Measurements from ENCODE around the gene PCYOX1L. TPM values are rescaled to one million over a fixed set of nuclear protein-coding genes. Genes with fewer than 3 reads are reported as not detected.

PCYOX1L gene
- total RNA-seq, 1 experiment from 2014 or later = 1.8 TPM

DNA sequence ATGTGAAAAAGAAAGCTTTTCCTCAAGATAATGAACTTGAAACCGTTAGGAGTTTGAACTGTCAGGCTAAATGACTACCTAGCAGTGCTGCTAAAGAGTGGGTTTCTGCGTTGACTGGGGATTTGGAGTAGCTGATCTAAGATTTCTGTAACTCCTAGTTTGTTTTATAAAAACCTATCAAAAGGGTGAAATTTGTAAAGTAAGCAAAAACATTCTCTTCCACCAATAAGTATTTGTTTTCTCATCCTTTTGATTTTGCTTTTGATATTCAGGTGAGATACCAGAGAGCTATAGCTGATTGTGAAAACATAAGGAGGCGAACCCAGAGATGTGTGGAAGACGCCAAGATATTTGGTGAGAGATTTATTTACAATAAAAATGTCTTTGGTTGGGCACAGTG, 8.5 kb upstream of the PCYOX1L start:
- TF ChIP-seq, protein P1, sequence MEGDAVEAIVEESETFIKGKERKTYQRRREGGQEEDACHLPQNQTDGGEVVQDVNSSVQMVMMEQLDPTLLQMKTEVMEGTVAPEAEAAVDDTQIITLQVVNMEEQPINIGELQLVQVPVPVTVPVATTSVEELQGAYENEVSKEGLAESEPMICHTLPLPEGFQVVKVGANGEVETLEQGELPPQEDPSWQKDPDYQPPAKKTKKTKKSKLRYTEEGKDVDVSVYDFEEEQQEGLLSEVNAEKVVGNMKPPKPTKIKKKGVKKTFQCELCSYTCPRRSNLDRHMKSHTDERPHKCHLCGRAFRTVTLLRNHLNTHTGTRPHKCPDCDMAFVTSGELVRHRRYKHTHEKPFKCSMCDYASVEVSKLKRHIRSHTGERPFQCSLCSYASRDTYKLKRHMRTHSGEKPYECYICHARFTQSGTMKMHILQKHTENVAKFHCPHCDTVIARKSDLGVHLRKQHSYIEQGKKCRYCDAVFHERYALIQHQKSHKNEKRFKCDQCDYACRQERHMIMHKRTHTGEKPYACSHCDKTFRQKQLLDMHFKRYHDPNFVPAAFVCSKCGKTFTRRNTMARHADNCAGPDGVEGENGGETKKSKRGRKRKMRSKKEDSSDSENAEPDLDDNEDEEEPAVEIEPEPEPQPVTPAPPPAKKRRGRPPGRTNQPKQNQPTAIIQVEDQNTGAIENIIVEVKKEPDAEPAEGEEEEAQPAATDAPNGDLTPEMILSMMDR (conservative IDR thresholded peaks at IDR 0.05; ENCODE audit: low read depth, low read length) = no peak
- no peak for TF ChIP-seq EZH2 (IDR thresholded peaks at IDR 0.05; ENCODE audit: borderline replicate concordance, low read depth, low read length, poor library complexity, severe bottlenecking)
- no peak for DNase-seq (ENCODE audit: low spot score)
- intact Hi-C loops (cut with micrococcal nuclease; ENCODE audit: unreplicated experiment) = no loop called here
- CTCF ChIA-PET = no interaction called here
- no TSS peak for BruUV-seq (replicated peaks)
- H3K4me1 ChIP-seq (ENCODE audit: insufficient read depth, low read length, poor library complexity, severe bottlenecking) = peaks cover 4% of the 10 kb centered on the region
- H3K9me3 ChIP-seq (ENCODE audit: low read depth, low read length, poor library complexity, severe bottlenecking) = no peaks in the 10 kb centered on the region
- POLR2A ChIA-PET (ENCODE audit: low non-redundant PET) = no interaction called here
- peaks cover 74% of the 10 kb centered on the region for H3K36me3 ChIP-seq (ENCODE audit: insufficient read depth, low read length, poor library complexity, severe bottlenecking)
- no peaks in the 10 kb centered on the region for H3K27me3 ChIP-seq (replicated peaks; ENCODE audit: insufficient read depth, low read depth, low read length, poor library complexity)
- no peak overlapping the region for H3K27ac ChIP-seq (ENCODE audit: low read depth, low read length, poor library complexity, severe bottlenecking)
- no peak overlapping the region for H3K4me3 ChIP-seq (ENCODE audit: low read depth, low read length, poor library complexity, severe bottlenecking)

DNA sequence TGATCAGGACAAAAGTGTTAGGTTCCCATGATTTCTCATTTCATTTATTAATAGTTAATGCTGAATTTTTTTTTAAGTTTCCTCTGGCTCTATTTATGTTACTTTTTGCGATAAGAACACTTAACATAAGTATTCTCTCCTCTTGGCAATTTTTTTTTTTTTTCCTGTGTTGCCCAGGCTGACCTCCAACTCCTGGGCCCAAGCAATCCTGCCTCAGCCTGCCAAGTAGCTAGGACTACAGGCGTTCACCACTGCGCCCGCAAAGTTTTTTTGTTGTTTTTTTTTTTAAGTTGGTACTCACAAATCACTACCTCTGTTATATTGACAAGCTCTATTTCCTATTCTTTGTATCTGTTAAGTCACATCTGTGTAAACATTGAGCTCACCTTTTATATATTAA, 5.7 kb upstream of the PCYOX1L start:
- CTCF ChIA-PET = no interaction called here
- Histone ChIP-seq H3K36me3 (ENCODE audit: insufficient read depth, low read length, poor library complexity, severe bottlenecking) (peaks cover 75% of the 10 kb centered on the region), H3K27me3 (replicated peaks; ENCODE audit: insufficient read depth, low read depth, low read length, poor library complexity) (no peaks in the 10 kb centered on the region), H3K4me3 (ENCODE audit: low read depth, low read length, poor library complexity, severe bottlenecking) (no peak overlapping the region), H3K9me3 (ENCODE audit: low read depth, low read length, poor library complexity, severe bottlenecking) (no peaks in the 10 kb centered on the region), H3K4me1 (ENCODE audit: insufficient read depth, low read length, poor library complexity, severe bottlenecking) (peaks cover 1% of the 10 kb centered on the region), H3K27ac (ENCODE audit: low read depth, low read length, poor library complexity, severe bottlenecking) (no peak overlapping the region)
- intact Hi-C loops (cut with micrococcal nuclease; ENCODE audit: unreplicated experiment) = no loop called here
- no peak for DNase-seq (ENCODE audit: low spot score)
- BruUV-seq (replicated peaks) = no TSS peak
- TF ChIP-seq, protein P1 (conservative IDR thresholded peaks at IDR 0.05; ENCODE audit: low read depth, low read length) = no peak
- TF ChIP-seq EZH2 (IDR thresholded peaks at IDR 0.05; ENCODE audit: borderline replicate concordance, low read depth, low read length, poor library complexity, severe bottlenecking) = no peak
- POLR2A ChIA-PET (ENCODE audit: low non-redundant PET) = no interaction called here

DNA sequence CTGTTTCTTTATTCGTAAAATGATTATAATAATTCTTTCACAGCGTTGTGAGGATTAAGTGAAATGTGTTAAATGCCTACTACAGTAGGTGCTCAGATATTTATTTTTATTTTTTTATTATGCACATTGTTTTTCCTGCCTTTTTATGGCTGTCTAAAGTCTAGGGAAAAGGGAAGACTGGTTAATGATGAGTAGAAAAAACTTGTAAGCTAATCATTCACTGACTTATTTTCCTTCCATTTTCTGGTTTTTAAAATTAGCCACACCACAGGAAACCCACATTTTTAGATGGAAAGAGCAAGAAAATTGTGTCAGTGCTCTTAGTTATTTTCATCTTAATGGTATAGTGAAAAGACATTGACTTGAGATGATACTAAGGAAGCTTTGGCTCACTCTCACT, 3.9 kb upstream of the PCYOX1L start:
- TF ChIP-seq EZH2 (IDR thresholded peaks at IDR 0.05; ENCODE audit: borderline replicate concordance, low read depth, low read length, poor library complexity, severe bottlenecking) = no peak
- TF ChIP-seq, protein P1 (conservative IDR thresholded peaks at IDR 0.05; ENCODE audit: low read depth, low read length) = no peak
- H3K9me3 ChIP-seq (ENCODE audit: low read depth, low read length, poor library complexity, severe bottlenecking) = no peaks in the 10 kb centered on the region
- POLR2A ChIA-PET (ENCODE audit: low non-redundant PET) = no interaction called here
- H3K4me3 ChIP-seq (ENCODE audit: low read depth, low read length, poor library complexity, severe bottlenecking) = no peak overlapping the region
- CTCF ChIA-PET = no interaction called here
- DNase-seq (ENCODE audit: low spot score) = no peak
- H3K27me3 ChIP-seq (replicated peaks; ENCODE audit: insufficient read depth, low read depth, low read length, poor library complexity) = no peaks in the 10 kb centered on the region
- BruUV-seq (replicated peaks) = no TSS peak
- peaks cover 58% of the 10 kb centered on the region for H3K36me3 ChIP-seq (ENCODE audit: insufficient read depth, low read length, poor library complexity, severe bottlenecking)
- peaks cover 10% of the 10 kb centered on the region for H3K4me1 ChIP-seq (ENCODE audit: insufficient read depth, low read length, poor library complexity, severe bottlenecking)
- no peak overlapping the region for H3K27ac ChIP-seq (ENCODE audit: low read depth, low read length, poor library complexity, severe bottlenecking)
- intact Hi-C loops (cut with micrococcal nuclease; ENCODE audit: unreplicated experiment) = no loop called here

Data from A673 (cell line).